ENCODE data around the gene RNF141.

- TF ChIP-seq RAD21 (IDR thresholded peaks at IDR 0.05; ENCODE audit: low read length) (no peak), CTCF (IDR thresholded peaks at IDR 0.05) (no peak), POLR2AphosphoS5 (IDR thresholded peaks at IDR 0.05; ENCODE audit: low read depth, low read length) (no peak), REST (IDR thresholded peaks at IDR 0.05; ENCODE audit: low read depth, low read length) (no peak), USF1 (IDR thresholded peaks at IDR 0.05; ENCODE audit: borderline replicate concordance, low read depth) (no peak), NFIC (IDR thresholded peaks at IDR 0.05; ENCODE audit: borderline replicate concordance) (no peak), ZBTB33 (IDR thresholded peaks at IDR 0.05; ENCODE audit: borderline replicate concordance, low read depth) (no peak), MXI1 (IDR thresholded peaks at IDR 0.05; ENCODE audit: low read depth, low read length) (no peak), CHD2 (IDR thresholded peaks at IDR 0.05; ENCODE audit: low read length, partially characterized antibody) (no peak), GABPA (IDR thresholded peaks at IDR 0.05; ENCODE audit: low read depth) (no peak), RFX5 (IDR thresholded peaks at IDR 0.05; ENCODE audit: low read length) (no peak), USF2 (IDR thresholded peaks at IDR 0.05; ENCODE audit: borderline replicate concordance, low read depth, low read length) (no peak)
Measured at GRCh38 chr11:10542776-10543175, 1.8 kb upstream of the RNF141 start.

Measured in SK-N-SH (cell line).